ENCODE data around the gene MROH7. TPM values are rescaled to one million over a fixed set of nuclear protein-coding genes. Genes with fewer than 3 reads are reported as not detected.

MROH7 gene
- total RNA-seq, 1 experiment from 2014 or later, result not detected

DNA sequence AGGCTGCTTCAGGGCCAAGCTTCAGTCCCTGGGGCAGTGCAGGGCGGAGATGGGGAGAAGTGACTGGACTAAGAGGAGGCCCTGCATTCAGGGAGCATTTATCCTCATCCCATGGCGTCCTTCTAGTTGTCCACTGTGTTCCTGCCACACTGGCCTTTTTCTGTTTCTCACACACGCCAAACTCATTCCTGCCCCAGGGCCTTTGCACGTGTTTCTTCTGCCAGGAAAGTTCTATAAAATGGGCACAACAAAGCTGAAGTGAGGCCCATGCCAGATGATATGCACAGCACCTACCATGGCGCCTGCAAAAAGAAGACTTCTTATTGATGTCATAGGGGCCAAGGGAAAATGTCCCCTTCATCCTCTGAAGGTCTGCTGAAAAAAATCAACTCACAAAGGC is 24.3 kb downstream of the MROH7 start:
- Mint-ChIP-seq H3K27ac (ENCODE audit: low read depth, unreplicated experiment) (no peak overlapping the region), H3K9me3 (ENCODE audit: unreplicated experiment) (no peaks in the 10 kb centered on the region), H3K36me3 (ENCODE audit: insufficient read depth, unreplicated experiment) (no peaks in the 10 kb centered on the region), H3K4me3 (ENCODE audit: unreplicated experiment) (no peak overlapping the region), H3K4me1 (ENCODE audit: insufficient read depth, unreplicated experiment) (no peaks in the 10 kb centered on the region), H3K27me3 (ENCODE audit: insufficient read depth, unreplicated experiment) (no peaks in the 10 kb centered on the region)
- intact Hi-C loops (cut with micrococcal nuclease), result no loop called here
- ChIA-PET POLR2A (interaction anchor here (0.5 kb wide), 1 partner anchor 149 kb away, joined by 3 read pairs; no protein-coding TSS in a partner anchor), CTCF (interaction anchor here (0.6 kb wide), 1 partner anchor 561 kb away, joined by 3 read pairs; no protein-coding TSS in a partner anchor)
- BruUV-seq (replicated peaks), result no TSS peak
- no peak for TF ChIP-seq CTCF (IDR thresholded peaks at IDR 0.05; ENCODE audit: unreplicated experiment)
- no peak for DNase-seq (ENCODE audit: unreplicated experiment)

DNA sequence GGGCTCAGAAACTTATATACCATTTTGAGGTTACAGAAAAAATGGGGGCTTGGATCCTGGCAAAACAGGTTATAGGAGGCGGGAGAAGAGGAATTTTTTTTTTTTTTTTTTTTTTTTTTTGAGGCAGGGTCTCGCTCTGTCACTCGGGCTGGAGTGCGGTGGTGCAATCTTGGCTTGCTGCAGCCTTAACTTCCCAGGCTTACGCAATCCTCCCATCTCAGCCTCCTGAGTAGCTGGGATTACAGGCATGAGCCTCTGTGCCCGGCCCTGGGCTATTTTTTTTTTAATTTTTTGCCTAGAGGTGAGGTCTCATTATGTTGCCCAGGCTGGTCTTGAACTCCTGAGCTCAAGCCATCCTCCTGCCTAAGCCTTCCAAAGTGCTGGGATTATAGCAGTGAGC is 24.7 kb downstream of the MROH7 start:
- TF ChIP-seq CTCF (IDR thresholded peaks at IDR 0.05; ENCODE audit: unreplicated experiment), result no peak
- ChIA-PET CTCF (interaction anchor here (0.6 kb wide), 1 partner anchor 562 kb away, joined by 3 read pairs; no protein-coding TSS in a partner anchor), POLR2A (no interaction called here)
- Mint-ChIP-seq H3K9me3 (ENCODE audit: unreplicated experiment) (no peaks in the 10 kb centered on the region), H3K4me1 (ENCODE audit: insufficient read depth, unreplicated experiment) (no peaks in the 10 kb centered on the region), H3K36me3 (ENCODE audit: insufficient read depth, unreplicated experiment) (no peaks in the 10 kb centered on the region), H3K4me3 (ENCODE audit: unreplicated experiment) (no peak overlapping the region), H3K27me3 (ENCODE audit: insufficient read depth, unreplicated experiment) (no peaks in the 10 kb centered on the region), H3K27ac (ENCODE audit: low read depth, unreplicated experiment) (no peak overlapping the region)
- BruUV-seq (replicated peaks), result no TSS peak
- intact Hi-C loops (cut with micrococcal nuclease), result no loop called here
- peak; percentile 26 for DNase-seq (ENCODE audit: unreplicated experiment)

DNA sequence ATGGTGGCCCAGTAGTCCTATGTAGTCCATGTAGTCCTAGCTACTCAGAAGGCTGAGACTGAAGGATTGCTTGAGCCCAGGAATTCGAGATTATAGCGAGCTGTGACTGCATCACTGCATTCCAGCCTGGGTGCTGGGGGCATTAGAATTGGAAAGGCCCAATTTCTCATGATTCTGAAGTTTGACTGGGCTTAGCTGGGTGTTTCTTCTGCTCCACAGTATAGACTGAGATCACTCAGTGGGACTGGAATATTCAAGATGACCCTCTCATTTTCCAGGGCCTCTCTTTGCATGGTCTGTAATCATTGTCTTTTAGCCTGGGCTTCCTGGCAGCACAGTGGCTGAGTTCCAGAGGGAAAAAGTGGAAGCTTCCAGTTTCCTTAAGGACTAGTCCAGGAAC is 26.2 kb downstream of the MROH7 start:
- H3K27me3 Mint-ChIP-seq (ENCODE audit: insufficient read depth, unreplicated experiment), result no peaks in the 10 kb centered on the region
- H3K4me3 Mint-ChIP-seq (ENCODE audit: unreplicated experiment), result no peak overlapping the region
- intact Hi-C loops (cut with micrococcal nuclease), result no loop called here
- no peaks in the 10 kb centered on the region for H3K36me3 Mint-ChIP-seq (ENCODE audit: insufficient read depth, unreplicated experiment)
- no peaks in the 10 kb centered on the region for H3K9me3 Mint-ChIP-seq (ENCODE audit: unreplicated experiment)
- ChIA-PET POLR2A (interaction anchor here (0.7 kb wide), 1 partner anchor 118 kb away, joined by 3 read pairs; no protein-coding TSS in a partner anchor), CTCF (interaction anchor here (0.6 to 1.2 kb wide), 2 partner anchors 10 to 85 kb away, joined by 4 to 5 read pairs; no protein-coding TSS in a partner anchor)
- no peak overlapping the region for H3K27ac Mint-ChIP-seq (ENCODE audit: low read depth, unreplicated experiment)
- BruUV-seq (replicated peaks), result no TSS peak
- H3K4me1 Mint-ChIP-seq (ENCODE audit: insufficient read depth, unreplicated experiment), result peaks cover 8% of the 10 kb centered on the region
- no peak for TF ChIP-seq CTCF (IDR thresholded peaks at IDR 0.05; ENCODE audit: unreplicated experiment)
- no peak for DNase-seq (ENCODE audit: unreplicated experiment)

DNA sequence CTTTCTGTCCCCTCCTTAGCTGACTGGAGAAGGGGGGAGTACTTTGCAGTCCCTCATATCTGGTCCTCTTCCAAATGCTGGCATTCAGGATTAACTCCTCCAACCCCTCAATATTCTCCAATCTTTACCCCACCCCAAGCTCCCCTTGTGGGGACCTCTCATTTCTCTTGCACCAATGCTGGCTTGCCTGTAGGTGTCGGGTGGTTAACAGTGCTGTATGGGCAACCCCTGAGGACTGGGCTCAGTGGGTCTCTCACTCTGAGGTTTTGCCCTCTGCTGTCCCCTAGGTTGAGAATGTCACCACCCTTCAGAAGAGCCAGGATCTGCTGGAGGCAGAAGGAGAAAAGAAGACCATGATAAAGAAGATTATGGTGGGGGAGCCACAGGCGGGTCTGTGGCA is 27.0 kb downstream of the MROH7 start:
- CTCF ChIA-PET, result interaction anchor here (0.6 kb wide), 1 partner anchor 957 kb away, joined by 3 read pairs; no protein-coding TSS in a partner anchor

More for the DNA sequence above, 27.0 kb downstream of the MROH7 start:
- DNase-seq (ENCODE audit: unreplicated experiment), result no peak
- POLR2A ChIA-PET, result no interaction called here
- no TSS peak for BruUV-seq (replicated peaks)
- no peak overlapping the region for H3K4me3 Mint-ChIP-seq (ENCODE audit: unreplicated experiment)
- no peak for TF ChIP-seq CTCF (IDR thresholded peaks at IDR 0.05; ENCODE audit: unreplicated experiment)
- no peaks in the 10 kb centered on the region for H3K27me3 Mint-ChIP-seq (ENCODE audit: insufficient read depth, unreplicated experiment)
- peaks cover 8% of the 10 kb centered on the region for H3K4me1 Mint-ChIP-seq (ENCODE audit: insufficient read depth, unreplicated experiment)
- H3K36me3 Mint-ChIP-seq (ENCODE audit: insufficient read depth, unreplicated experiment), result no peaks in the 10 kb centered on the region
- H3K27ac Mint-ChIP-seq (ENCODE audit: low read depth, unreplicated experiment), result no peak overlapping the region
- intact Hi-C loops (cut with micrococcal nuclease), result no loop called here
- no peaks in the 10 kb centered on the region for H3K9me3 Mint-ChIP-seq (ENCODE audit: unreplicated experiment)
